ENCODE results near the gene KIF14. TPM values are rescaled to one million over a fixed set of nuclear protein-coding genes. Genes with fewer than 3 reads are reported as not detected.

Gene KIF14
- total and polyA plus RNA-seq, 9 donors = 2.5 to 5.5 (median 3.8) TPM

DNA sequence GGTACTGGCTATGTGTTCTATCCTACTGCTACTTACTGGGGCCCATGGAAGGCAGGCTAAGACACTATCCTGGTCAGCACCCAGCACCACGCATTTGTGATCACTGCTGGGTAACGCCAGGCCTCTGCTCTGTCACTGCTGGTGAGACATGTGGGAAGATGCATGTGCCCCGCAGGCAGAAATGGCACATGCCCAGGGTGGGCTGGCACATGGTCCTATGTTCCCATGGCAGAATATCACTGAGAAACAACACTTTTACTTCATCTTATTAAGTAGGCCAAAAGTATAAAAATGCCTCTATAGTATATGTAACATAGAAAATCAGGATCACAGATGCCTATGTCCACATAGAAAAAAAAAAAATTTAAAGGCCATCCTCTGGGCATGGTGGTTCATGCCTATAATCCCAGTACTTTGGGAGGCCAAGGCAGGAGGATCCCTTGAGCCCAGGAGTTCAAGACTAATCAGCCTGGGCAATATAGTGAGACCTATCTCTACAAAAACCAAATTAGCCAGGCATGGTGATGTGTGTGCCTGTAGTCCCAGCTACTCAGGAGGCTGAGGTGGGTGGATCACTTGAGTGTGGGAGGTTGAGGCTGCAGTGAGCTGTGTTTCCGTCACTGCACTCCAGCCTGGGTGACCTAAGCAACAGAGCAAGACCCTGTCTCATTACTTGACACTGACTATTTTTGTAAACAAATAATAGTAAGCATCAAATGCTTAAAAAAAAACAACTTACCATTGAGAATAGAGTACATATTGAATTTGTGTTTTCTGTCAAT is 37.7 kb upstream of the KIF14 start:
- no peak overlapping the region for H3K4me3 ChIP-seq (ENCODE audit: low read length)
- WGBS (ENCODE audit: insufficient coverage) = no CpG with 5 or more reads among the region's 4 CpGs
- H3K36me3 ChIP-seq (ENCODE audit: control insufficient read depth, insufficient read depth, low read length) = peaks cover 59% of the 10 kb centered on the region

DNA sequence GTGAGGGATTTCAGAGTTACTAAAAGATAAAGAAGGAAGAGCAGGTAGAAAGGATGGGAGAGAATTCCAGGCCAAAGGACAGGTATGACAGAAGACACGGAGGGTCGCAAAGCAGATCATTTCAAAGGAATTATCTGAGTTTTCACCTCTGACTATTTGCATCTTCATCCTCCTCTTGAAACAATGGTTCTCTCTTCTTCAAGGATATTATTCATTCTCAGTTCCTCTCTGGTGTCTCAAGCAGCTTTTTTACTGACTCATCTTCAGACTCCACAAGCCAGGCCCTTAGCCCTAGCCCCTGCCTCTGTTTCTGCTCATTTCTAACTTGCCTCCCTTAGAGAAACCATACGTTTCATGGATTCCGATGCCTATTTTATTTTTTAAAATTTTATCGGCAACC is 34.1 kb upstream of the KIF14 start:
- DNase-seq = no peak
- peaks cover 44% of the 10 kb centered on the region for H3K36me3 ChIP-seq (ENCODE audit: control insufficient read depth, insufficient read depth, low read length)
- H3K4me1 ChIP-seq (ENCODE audit: control insufficient read depth, insufficient read depth, low read length) = no peaks in the 10 kb centered on the region
- no peaks in the 10 kb centered on the region for H3K9me3 ChIP-seq (replicated peaks; ENCODE audit: control insufficient read depth, low read depth, low read length)
- H3K27ac ChIP-seq (ENCODE audit: low read length) = no peak overlapping the region
- no peaks in the 10 kb centered on the region for H3K27me3 ChIP-seq (ENCODE audit: control insufficient read depth, insufficient read depth, low read length)
- 92% methylated on average over 5 of the region's 5 CpGs for WGBS (ENCODE audit: insufficient coverage)
- H3K4me3 ChIP-seq (ENCODE audit: low read length) = no peak overlapping the region

More for the DNA sequence above, 37.7 kb upstream of the KIF14 start:
- no peaks in the 10 kb centered on the region for H3K27me3 ChIP-seq (ENCODE audit: control insufficient read depth, insufficient read depth, low read length)
- DNase-seq = no peak
- no peaks in the 10 kb centered on the region for H3K4me1 ChIP-seq (ENCODE audit: control insufficient read depth, insufficient read depth, low read length)
- H3K9me3 ChIP-seq (replicated peaks; ENCODE audit: control insufficient read depth, low read depth, low read length) = no peaks in the 10 kb centered on the region
- no peak overlapping the region for H3K27ac ChIP-seq (ENCODE audit: low read length)

DNA sequence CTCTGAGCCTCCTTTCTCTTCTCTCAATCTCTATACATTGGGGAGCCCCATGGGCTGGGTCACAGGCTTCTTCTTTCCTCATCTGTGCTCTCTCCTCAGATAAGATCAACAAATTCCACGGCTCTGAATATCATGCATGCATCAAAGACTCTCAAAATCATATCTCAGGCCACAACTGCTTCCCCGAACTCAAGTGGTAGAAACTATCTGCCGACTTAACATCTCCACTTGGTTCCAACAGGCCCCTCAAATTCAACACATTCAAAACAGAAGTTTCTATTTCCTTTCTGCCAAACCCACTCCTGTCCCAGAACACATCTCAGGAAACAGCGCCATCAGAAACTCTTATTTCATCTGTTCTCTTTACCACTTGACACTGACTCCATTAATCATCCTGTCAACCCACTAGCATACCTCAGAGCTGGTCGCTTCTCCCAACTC is 32.5 kb upstream of the KIF14 start:
- no peaks in the 10 kb centered on the region for H3K9me3 ChIP-seq (replicated peaks; ENCODE audit: control insufficient read depth, low read depth, low read length)
- no peak overlapping the region for H3K4me3 ChIP-seq (ENCODE audit: low read length)
- DNase-seq = no peak
- peaks cover 41% of the 10 kb centered on the region for H3K36me3 ChIP-seq (ENCODE audit: control insufficient read depth, insufficient read depth, low read length)
- H3K4me1 ChIP-seq (ENCODE audit: control insufficient read depth, insufficient read depth, low read length) = no peaks in the 10 kb centered on the region
- no peak overlapping the region for H3K27ac ChIP-seq (ENCODE audit: low read length)
- no peaks in the 10 kb centered on the region for H3K27me3 ChIP-seq (ENCODE audit: control insufficient read depth, insufficient read depth, low read length)
- 81% methylated on average over 5 of the region's 5 CpGs for WGBS (ENCODE audit: insufficient coverage)

DNA sequence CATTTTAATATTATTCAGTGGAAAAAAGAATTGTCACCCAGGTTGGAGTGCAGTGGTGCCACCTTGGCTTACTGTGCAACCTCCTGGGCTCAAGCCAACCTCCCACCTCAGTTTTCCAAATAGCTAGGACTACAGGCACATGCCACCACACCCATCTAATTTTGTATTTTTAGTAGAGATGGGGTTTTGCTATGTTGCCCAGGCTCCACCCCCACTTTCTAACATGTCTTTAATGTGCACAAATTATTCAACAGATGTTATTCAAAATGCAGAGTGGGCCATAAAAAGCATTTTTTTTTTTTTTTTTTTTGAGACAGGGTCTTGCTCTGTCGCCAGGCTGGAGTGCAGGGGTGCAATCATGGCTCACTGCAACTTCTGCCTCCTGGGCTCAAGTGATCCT is 31.8 kb upstream of the KIF14 start:
- no peak for DNase-seq
- no peaks in the 10 kb centered on the region for H3K9me3 ChIP-seq (replicated peaks; ENCODE audit: control insufficient read depth, low read depth, low read length)
- no peak overlapping the region for H3K27ac ChIP-seq (ENCODE audit: low read length)
- peaks cover 39% of the 10 kb centered on the region for H3K36me3 ChIP-seq (ENCODE audit: control insufficient read depth, insufficient read depth, low read length)
- 100% methylated on average over 1 of the region's 1 CpG for WGBS (ENCODE audit: insufficient coverage)
- H3K4me3 ChIP-seq (ENCODE audit: low read length) = no peak overlapping the region
- no peaks in the 10 kb centered on the region for H3K4me1 ChIP-seq (ENCODE audit: control insufficient read depth, insufficient read depth, low read length)
- no peaks in the 10 kb centered on the region for H3K27me3 ChIP-seq (ENCODE audit: control insufficient read depth, insufficient read depth, low read length)

DNA sequence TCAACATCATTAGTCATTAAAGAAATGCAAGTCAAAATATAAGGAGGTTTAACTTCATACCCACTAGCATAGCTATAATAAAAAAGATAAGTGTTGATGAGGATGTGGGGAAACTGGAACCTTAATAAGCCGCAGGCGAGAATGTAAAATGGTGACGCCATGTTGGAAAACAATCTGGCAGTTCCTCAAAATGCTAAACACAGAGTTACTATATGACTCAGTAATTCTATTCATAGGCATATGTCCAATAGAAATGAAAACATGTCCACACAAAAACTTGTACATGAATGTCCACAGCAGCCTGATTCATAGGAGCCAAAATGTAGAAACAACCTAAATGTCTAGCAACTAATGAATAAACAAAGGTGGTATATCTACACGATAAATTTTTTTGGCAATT is 26.0 kb upstream of the KIF14 start:
- H3K9me3 ChIP-seq (replicated peaks; ENCODE audit: control insufficient read depth, low read depth, low read length) = no peaks in the 10 kb centered on the region
- no peak overlapping the region for H3K27ac ChIP-seq (ENCODE audit: low read length)
- DNase-seq = peak; percentile 61
- no peaks in the 10 kb centered on the region for H3K4me1 ChIP-seq (ENCODE audit: control insufficient read depth, insufficient read depth, low read length)
- peaks cover 13% of the 10 kb centered on the region for H3K36me3 ChIP-seq (ENCODE audit: control insufficient read depth, insufficient read depth, low read length)
- no peak overlapping the region for H3K4me3 ChIP-seq (ENCODE audit: low read length)
- no peaks in the 10 kb centered on the region for H3K27me3 ChIP-seq (ENCODE audit: control insufficient read depth, insufficient read depth, low read length)
- WGBS (ENCODE audit: insufficient coverage) = no CpG with 5 or more reads among the region's 4 CpGs

DNA sequence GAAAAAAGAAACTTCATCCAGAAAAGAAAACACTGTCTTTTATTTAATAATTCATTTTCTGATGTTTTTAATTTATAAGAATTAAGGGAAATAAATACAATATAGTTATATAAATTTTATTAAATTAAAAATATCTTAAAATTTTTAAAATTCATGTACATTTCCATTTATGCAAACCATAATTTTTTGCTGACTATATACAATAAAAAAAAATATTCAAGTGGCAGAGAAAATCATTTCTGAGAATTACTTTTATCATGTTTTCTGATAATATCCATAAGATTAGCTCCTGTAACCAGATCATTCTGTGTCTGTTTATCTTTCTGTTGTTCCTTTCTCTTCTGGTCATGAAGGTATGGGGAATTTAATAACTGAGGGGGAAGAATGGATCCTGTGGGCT is 23.5 kb upstream of the KIF14 start:
- Histone ChIP-seq H3K36me3 (ENCODE audit: control insufficient read depth, insufficient read depth, low read length) (peaks cover 16% of the 10 kb centered on the region), H3K9me3 (replicated peaks; ENCODE audit: control insufficient read depth, low read depth, low read length) (no peaks in the 10 kb centered on the region), H3K27me3 (ENCODE audit: control insufficient read depth, insufficient read depth, low read length) (no peaks in the 10 kb centered on the region), H3K4me1 (ENCODE audit: control insufficient read depth, insufficient read depth, low read length) (no peaks in the 10 kb centered on the region), H3K4me3 (ENCODE audit: low read length) (no peak overlapping the region), H3K27ac (ENCODE audit: low read length) (no peak overlapping the region)
- no peak for DNase-seq

DNA sequence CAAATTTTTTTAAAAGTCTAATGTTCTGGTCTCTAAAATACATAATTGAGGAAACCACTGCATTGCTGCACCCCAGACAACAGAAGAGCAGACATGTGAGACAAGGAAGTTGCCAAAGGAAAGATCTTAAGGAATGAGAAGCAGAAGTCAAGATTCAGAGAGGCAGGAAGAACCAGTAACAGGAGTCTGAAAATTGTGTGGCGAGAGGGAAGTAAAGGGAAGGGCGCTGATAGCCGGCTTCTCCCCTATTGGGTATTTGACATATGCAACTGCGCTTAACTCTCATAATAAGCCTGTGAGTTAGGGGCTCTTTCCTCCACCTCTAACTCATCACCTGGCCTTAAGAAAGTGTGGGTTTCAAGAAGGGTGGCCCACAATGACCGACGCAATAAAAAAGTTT is 21.9 kb upstream of the KIF14 start:
- H3K36me3 ChIP-seq (ENCODE audit: control insufficient read depth, insufficient read depth, low read length) = peaks cover 10% of the 10 kb centered on the region
- H3K4me1 ChIP-seq (ENCODE audit: control insufficient read depth, insufficient read depth, low read length) = no peaks in the 10 kb centered on the region
- H3K27ac ChIP-seq (ENCODE audit: low read length) = no peak overlapping the region
- peak; percentile 53 for DNase-seq
- 88% methylated on average over 2 of the region's 6 CpGs for WGBS (ENCODE audit: insufficient coverage)
- no peaks in the 10 kb centered on the region for H3K9me3 ChIP-seq (replicated peaks; ENCODE audit: control insufficient read depth, low read depth, low read length)
- H3K4me3 ChIP-seq (ENCODE audit: low read length) = no peak overlapping the region
- no peaks in the 10 kb centered on the region for H3K27me3 ChIP-seq (ENCODE audit: control insufficient read depth, insufficient read depth, low read length)

DNA sequence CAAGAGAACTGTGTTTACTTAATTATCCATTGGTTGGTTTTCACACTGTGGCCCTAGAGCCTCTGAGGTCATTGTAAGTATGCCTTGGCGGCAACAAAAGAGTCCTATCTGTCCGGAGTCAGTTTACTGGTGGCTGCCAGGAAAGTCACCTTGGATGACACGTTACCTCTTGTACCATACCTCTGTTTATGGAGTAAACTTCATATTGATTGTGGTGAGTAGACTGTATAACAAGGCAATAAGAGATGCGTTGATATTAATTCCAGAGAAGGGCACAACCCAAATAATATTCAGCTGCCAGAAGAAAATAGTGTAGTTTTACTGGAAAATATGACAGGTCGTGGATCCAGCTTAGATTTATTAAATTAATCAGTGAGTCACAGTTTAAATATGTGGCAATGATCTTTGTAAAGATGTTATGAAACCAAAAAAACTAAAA is 20.4 kb upstream of the KIF14 start:
- H3K4me1 ChIP-seq (ENCODE audit: control insufficient read depth, insufficient read depth, low read length) = no peaks in the 10 kb centered on the region
- DNase-seq = no peak
- no peaks in the 10 kb centered on the region for H3K27me3 ChIP-seq (ENCODE audit: control insufficient read depth, insufficient read depth, low read length)
- no peak overlapping the region for H3K4me3 ChIP-seq (ENCODE audit: low read length)
- no CpG with 5 or more reads among the region's 5 CpGs for WGBS (ENCODE audit: insufficient coverage)
- H3K36me3 ChIP-seq (ENCODE audit: control insufficient read depth, insufficient read depth, low read length) = peaks cover 7% of the 10 kb centered on the region
- no peak overlapping the region for H3K27ac ChIP-seq (ENCODE audit: low read length)
- H3K9me3 ChIP-seq (replicated peaks; ENCODE audit: control insufficient read depth, low read depth, low read length) = no peaks in the 10 kb centered on the region

DNA sequence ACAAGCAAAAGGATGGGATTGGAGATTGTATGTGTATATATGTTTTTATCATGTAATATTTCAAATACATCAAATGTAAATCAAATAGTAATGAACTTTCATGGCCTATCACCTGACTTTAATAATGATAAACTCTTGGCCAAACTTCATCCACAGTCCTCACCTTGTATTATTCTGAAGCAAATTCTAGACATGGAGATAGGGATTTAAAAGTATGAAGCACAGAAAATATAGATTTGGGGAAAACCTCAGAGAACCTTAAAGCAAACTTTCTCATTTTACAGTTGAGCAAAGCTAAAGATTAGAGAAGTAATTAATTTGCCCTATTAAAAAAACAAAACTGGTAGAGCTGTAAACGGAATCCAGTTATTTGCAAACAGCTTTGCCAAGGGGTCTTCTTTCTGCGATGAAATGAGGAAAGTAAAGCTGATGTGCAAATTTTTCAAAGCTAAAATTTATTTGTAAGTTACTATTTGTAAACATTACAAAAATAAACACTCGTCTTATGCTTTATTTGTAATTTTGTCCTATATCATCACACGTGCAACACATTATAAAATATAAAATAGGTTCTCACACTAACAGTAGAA is 19.9 kb upstream of the KIF14 start:
- peaks cover 7% of the 10 kb centered on the region for H3K36me3 ChIP-seq (ENCODE audit: control insufficient read depth, insufficient read depth, low read length)
- no peaks in the 10 kb centered on the region for H3K27me3 ChIP-seq (ENCODE audit: control insufficient read depth, insufficient read depth, low read length)
- no CpG with 5 or more reads among the region's 4 CpGs for WGBS (ENCODE audit: insufficient coverage)
- no peak overlapping the region for H3K4me3 ChIP-seq (ENCODE audit: low read length)
- no peaks in the 10 kb centered on the region for H3K9me3 ChIP-seq (replicated peaks; ENCODE audit: control insufficient read depth, low read depth, low read length)
- H3K27ac ChIP-seq (ENCODE audit: low read length) = no peak overlapping the region
- DNase-seq = no peak
- H3K4me1 ChIP-seq (ENCODE audit: control insufficient read depth, insufficient read depth, low read length) = no peaks in the 10 kb centered on the region

DNA sequence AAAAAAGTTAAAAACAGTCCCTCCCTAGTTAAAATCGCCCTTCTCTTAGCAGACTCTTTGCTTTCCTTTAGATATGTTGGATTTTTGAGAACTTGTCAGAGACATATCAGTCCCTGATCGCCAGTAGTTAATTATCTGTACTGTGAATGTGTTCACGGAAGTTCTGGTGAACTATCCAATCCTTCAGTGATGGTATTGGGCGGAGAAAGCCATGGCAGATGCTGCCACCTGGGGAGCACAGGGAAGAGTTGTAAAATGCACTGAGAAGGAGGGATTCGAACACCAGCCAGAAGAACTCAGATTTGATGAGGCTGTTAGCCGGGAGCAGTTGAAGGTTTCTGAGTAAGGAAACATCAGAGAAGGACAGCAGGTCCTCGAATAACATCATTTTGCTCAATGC is 17.5 kb upstream of the KIF14 start:
- Histone ChIP-seq H3K27me3 (ENCODE audit: control insufficient read depth, insufficient read depth, low read length) (no peaks in the 10 kb centered on the region), H3K9me3 (replicated peaks; ENCODE audit: control insufficient read depth, low read depth, low read length) (no peaks in the 10 kb centered on the region), H3K4me1 (ENCODE audit: control insufficient read depth, insufficient read depth, low read length) (no peaks in the 10 kb centered on the region), H3K27ac (ENCODE audit: low read length) (no peak overlapping the region), H3K4me3 (ENCODE audit: low read length) (no peak overlapping the region), H3K36me3 (ENCODE audit: control insufficient read depth, insufficient read depth, low read length) (peaks cover 7% of the 10 kb centered on the region)
- 87% methylated on average over 5 of the region's 7 CpGs for WGBS (ENCODE audit: insufficient coverage)
- DNase-seq = no peak
